DLD1 (cell line): ENCODE data around the gene MCOLN2.
"Not testable (repeated sequence)": the region's sequence is repeated elsewhere in the genome, so short reads cannot be mapped to it uniquely, and the experiment has no call there.

ENCODE experiments used
- in situ Hi-C: cut with HindIII; loops from 2 replicates; pipeline ENCODE4 v1.10.0; 2017; ENCODE audit warnings: low sequenced_read_pairs

MCOLN2 gene

GRCh38 chr1:84902727-84903126, 94.2 kb downstream of the MCOLN2 start:
- in situ Hi-C loops: not testable (repeated sequence)

GRCh38 chr1:84899969-84900368, 96.9 kb downstream of the MCOLN2 start:
- in situ Hi-C loops: no loop called here

- in situ Hi-C loops: no loop called here
Observed at GRCh38 chr1:84896279-84896678, 100.6 kb downstream of the MCOLN2 start.

GRCh38 chr1:84892705-84893618, 104.0 kb downstream of the MCOLN2 start, which contains the start of gene LPAR3:
Gene LPAR3 (minus strand): TSS chr1:84893206. CDS start chr1:84866120, 27,086 bp downstream.
- in situ Hi-C loops: no loop called here

GRCh38 chr1:84890566-84890965, 106.3 kb downstream of the MCOLN2 start:
- in situ Hi-C loops: no loop called here

- in situ Hi-C loops: no loop called here
Observed at GRCh38 chr1:84889437-84889836, 107.5 kb downstream of the MCOLN2 start.

GRCh38 chr1:84888753-84889152, 108.2 kb downstream of the MCOLN2 start:
- in situ Hi-C loops: no loop called here

- in situ Hi-C loops: no loop called here
Observed at GRCh38 chr1:84887261-84887934, 109.5 kb downstream of the MCOLN2 start.

GRCh38 chr1:84885469-84885868, 111.4 kb downstream of the MCOLN2 start:
- in situ Hi-C loops: no loop called here

- in situ Hi-C loops: no loop called here
Observed at GRCh38 chr1:84884671-84885389, 112.1 kb downstream of the MCOLN2 start.

- in situ Hi-C loops: no loop called here
Observed at GRCh38 chr1:84883286-84883685, 113.6 kb downstream of the MCOLN2 start.

GRCh38 chr1:84877592-84877991, 119.3 kb downstream of the MCOLN2 start:
- in situ Hi-C loops: no loop called here

GRCh38 chr1:84876353-84876752, 120.6 kb downstream of the MCOLN2 start:
- in situ Hi-C loops: no loop called here
